Prostate gland (tissue), 2 donors: Measurements from ENCODE around the gene STT3A. TPM values are rescaled to one million over a fixed set of nuclear protein-coding genes. Genes with fewer than 3 reads are reported as not detected.

Experiments used
- DNase-seq: peaks from one replicate; pipeline ENCODE4 v3.0.0-alpha.2; 2019; ENCODE audit warnings: low spot score
- H3K27ac ChIP-seq, 2 donors: fragments of 200-600 bp; sonication (generic); 2 replicates each; pipeline ENCODE4 v1.5.1; 2017 to 2019
- H3K27me3 ChIP-seq: fragments of 200-600 bp; sonication (generic); replicated peaks from 2 replicates; pipeline ENCODE4 v1.5.1; 2019; ENCODE audit not compliant: insufficient read depth
- H3K36me3 ChIP-seq, 2 donors: fragments of 200-600 bp; sonication (generic); 1 replicate in 1 of 2; 2 replicates in 1 of 2; pipeline versions ENCODE4 v1.5.1 to v1.8.1; 2017 to 2019
- H3K4me1 ChIP-seq: fragments of 200-600 bp; sonication (generic); replicated peaks from 2 replicates; pipeline ENCODE4 v1.5.1; 2019
- H3K4me3 ChIP-seq, 2 donors: fragments of 200-600 bp; sonication (generic); 2 replicates each; pipeline ENCODE4 v1.5.1; 2017 to 2019
- H3K9me3 ChIP-seq: fragments of 200-600 bp; sonication (generic); 2 replicates; pipeline ENCODE4 v1.5.1; 2017
- POLR2A ChIP-seq: fragments of 450-650 bp; IDR thresholded peaks from one replicate; pipeline ENCODE4 v1.6.1; 2016; ENCODE audit warnings: antibody characterized with exemption, mild to moderate bottlenecking
- POLR2AphosphoS5 ChIP-seq: sonication (generic); formaldehyde crosslinking; IDR thresholded peaks from one replicate; pipeline ENCODE4 v1.6.1; 2017; ENCODE audit warnings: antibody characterized with exemption
- WGBS: methylation state at CpG from one replicate; pipeline ENCODE4 v1.1.5; 2018; 5-methylcytosine and 5-hydroxymethylcytosine counted together
- intact Hi-C: fragments of 100-400 bp; cut with DNase I; formaldehyde crosslinking; loops from one replicate; pipeline ENCODE4 v1.14.2; 2022
- total RNA-seq, 2 donors: library from RNA; depleted of rRNA; stranded (reverse); fragments of >200 nt; gene quantifications; one replicate each; pipeline ENCODE4 v1.1.0, GENCODE V29; 2016
- TF ChIP-seq, protein P1 (sequence below), 4 experiments: fragments of 200-600 bp in 2 of 4; fragments of 450-650 bp in 2 of 4; sonication (generic) in 2 of 4; IDR thresholded peaks; 1 replicate in 3 of 4; 2 replicates in 1 of 4; pipeline ENCODE4 v1.5.1; 2016 to 2019; ENCODE audit warnings: antibody characterized with exemption in 4 of 4, mild to moderate bottlenecking in 2 of 4, moderate library complexity in 2 of 4

STT3A gene
- total RNA-seq, 2 donors from 2014 or later, result 90.1 to 124 TPM

- WGBS, result under 1% methylated on average over 18 of the region's 18 CpGs
- intact Hi-C loops, result loop anchor here (2.0 kb wide), 1 partner anchor 248 kb away; no protein-coding TSS in a partner anchor
- H3K4me3 ChIP-seq, result peak overlapping the region; percentile 63 to 66
- peak overlapping the region; percentile 94 for H3K27ac ChIP-seq
- no peaks in the 10 kb centered on the region for H3K36me3 ChIP-seq
- H3K4me1 ChIP-seq, result no peaks in the 10 kb centered on the region
- TF ChIP-seq, protein P1, sequence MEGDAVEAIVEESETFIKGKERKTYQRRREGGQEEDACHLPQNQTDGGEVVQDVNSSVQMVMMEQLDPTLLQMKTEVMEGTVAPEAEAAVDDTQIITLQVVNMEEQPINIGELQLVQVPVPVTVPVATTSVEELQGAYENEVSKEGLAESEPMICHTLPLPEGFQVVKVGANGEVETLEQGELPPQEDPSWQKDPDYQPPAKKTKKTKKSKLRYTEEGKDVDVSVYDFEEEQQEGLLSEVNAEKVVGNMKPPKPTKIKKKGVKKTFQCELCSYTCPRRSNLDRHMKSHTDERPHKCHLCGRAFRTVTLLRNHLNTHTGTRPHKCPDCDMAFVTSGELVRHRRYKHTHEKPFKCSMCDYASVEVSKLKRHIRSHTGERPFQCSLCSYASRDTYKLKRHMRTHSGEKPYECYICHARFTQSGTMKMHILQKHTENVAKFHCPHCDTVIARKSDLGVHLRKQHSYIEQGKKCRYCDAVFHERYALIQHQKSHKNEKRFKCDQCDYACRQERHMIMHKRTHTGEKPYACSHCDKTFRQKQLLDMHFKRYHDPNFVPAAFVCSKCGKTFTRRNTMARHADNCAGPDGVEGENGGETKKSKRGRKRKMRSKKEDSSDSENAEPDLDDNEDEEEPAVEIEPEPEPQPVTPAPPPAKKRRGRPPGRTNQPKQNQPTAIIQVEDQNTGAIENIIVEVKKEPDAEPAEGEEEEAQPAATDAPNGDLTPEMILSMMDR (IDR thresholded peaks at IDR 0.05), result no peak
- no peak for TF ChIP-seq POLR2AphosphoS5
- TF ChIP-seq POLR2A, result no peak
- H3K27me3 ChIP-seq, result no peaks in the 10 kb centered on the region
- H3K9me3 ChIP-seq, result no peaks in the 10 kb centered on the region
- DNase-seq, result no peak
Measured at GRCh38 chr11:125626288-125626950, 33.8 kb downstream of the STT3A start.

- H3K4me1 ChIP-seq, result no peaks in the 10 kb centered on the region
- no peaks in the 10 kb centered on the region for H3K9me3 ChIP-seq
- TF ChIP-seq POLR2A (no peak), POLR2AphosphoS5 (no peak)
- TF ChIP-seq, protein P1 (IDR thresholded peaks at IDR 0.05), result no peak
- H3K4me3 ChIP-seq, result no peak overlapping the region
- H3K36me3 ChIP-seq, result no peaks in the 10 kb centered on the region
- DNase-seq, result no peak
- H3K27me3 ChIP-seq, result no peaks in the 10 kb centered on the region
- 61% methylated on average over 7 of the region's 7 CpGs for WGBS
- no peak overlapping the region for H3K27ac ChIP-seq
- intact Hi-C loops, result loop anchor here (2.0 kb wide), 1 partner anchor 247 kb away; no protein-coding TSS in a partner anchor
Measured at GRCh38 chr11:125627236-125627910, 34.7 kb downstream of the STT3A start.

GRCh38 chr11:125637840-125638239 lies 45.2 kb downstream of the STT3A start:
- intact Hi-C loops, result no loop called here
- H3K4me1 ChIP-seq, result no peaks in the 10 kb centered on the region
- no peak overlapping the region for H3K27ac ChIP-seq
- H3K4me3 ChIP-seq, result no peak overlapping the region
- 87% methylated on average over 3 of the region's 3 CpGs for WGBS
- TF ChIP-seq, protein P1 (IDR thresholded peaks at IDR 0.05), result no peak
- no peak for TF ChIP-seq POLR2A
- no peak for TF ChIP-seq POLR2AphosphoS5
- DNase-seq, result no peak
- no peaks in the 10 kb centered on the region for H3K27me3 ChIP-seq
- H3K9me3 ChIP-seq, result no peaks in the 10 kb centered on the region
- H3K36me3 ChIP-seq, result no peaks in the 10 kb centered on the region

- 78% methylated on average over 1 of the region's 1 CpG for WGBS
- no peak overlapping the region for H3K27ac ChIP-seq
- TF ChIP-seq POLR2AphosphoS5 (no peak), POLR2A (no peak)
- H3K36me3 ChIP-seq, result no peaks in the 10 kb centered on the region
- H3K4me1 ChIP-seq, result no peaks in the 10 kb centered on the region
- intact Hi-C loops, result no loop called here
- no peaks in the 10 kb centered on the region for H3K9me3 ChIP-seq
- no peak for DNase-seq
- H3K4me3 ChIP-seq, result no peak overlapping the region
- H3K27me3 ChIP-seq, result no peaks in the 10 kb centered on the region
Measured at GRCh38 chr11:125638315-125638714, 45.7 kb downstream of the STT3A start.

GRCh38 chr11:125645871-125646270 lies 53.2 kb downstream of the STT3A start:
- Histone ChIP-seq H3K27ac (no peak overlapping the region), H3K4me1 (no peaks in the 10 kb centered on the region), H3K4me3 (no peak overlapping the region), H3K36me3 (no peaks in the 10 kb centered on the region), H3K9me3 (no peaks in the 10 kb centered on the region), H3K27me3 (no peaks in the 10 kb centered on the region)
- DNase-seq, result no peak
- TF ChIP-seq POLR2AphosphoS5, result no peak
- no peak for TF ChIP-seq POLR2A
- TF ChIP-seq, protein P1 (IDR thresholded peaks at IDR 0.05), result no peak
- intact Hi-C loops, result no loop called here
- WGBS, result 94% methylated on average over 3 of the region's 3 CpGs
